Measurements from ENCODE around the gene SIGLEC5.

Gene SIGLEC5

GRCh38 chr19:51641648-51642047 lies 11.4 kb upstream of the SIGLEC5 start:
- no peak overlapping the region for H3K27ac ChIP-seq
- no peak for TF ChIP-seq CTCF (IDR thresholded peaks at IDR 0.05)
- DNase-seq (ENCODE audit: low spot score), result no peak
- no peak overlapping the region for H3K4me3 ChIP-seq

- no peak for DNase-seq (ENCODE audit: low spot score)
- H3K27ac ChIP-seq, result no peak overlapping the region
- no peak overlapping the region for H3K4me3 ChIP-seq
- no peak for TF ChIP-seq CTCF (IDR thresholded peaks at IDR 0.05)
These were observed 10.2 kb upstream of the SIGLEC5 start for GRCh38 chr19:51640386-51640785.

- H3K4me3 ChIP-seq, result no peak overlapping the region
- no peak overlapping the region for H3K27ac ChIP-seq
- no peak for DNase-seq (ENCODE audit: low spot score)
- no peak for TF ChIP-seq CTCF (IDR thresholded peaks at IDR 0.05)
These were observed 9.7 kb upstream of the SIGLEC5 start for GRCh38 chr19:51639916-51640315.

- TF ChIP-seq CTCF (IDR thresholded peaks at IDR 0.05), result no peak
- DNase-seq (ENCODE audit: low spot score), result no peak
- H3K27ac ChIP-seq, result no peak overlapping the region
- no peak overlapping the region for H3K4me3 ChIP-seq
These were observed 7.3 kb upstream of the SIGLEC5 start for GRCh38 chr19:51637362-51637978.

GRCh38 chr19:51632126-51632525 lies 1.9 kb upstream of the SIGLEC5 start:
- TF ChIP-seq CTCF (IDR thresholded peaks at IDR 0.05), result no peak
- Histone ChIP-seq H3K4me3 (no peak overlapping the region), H3K27ac (no peak overlapping the region)
- DNase-seq (ENCODE audit: low spot score), result no peak

- TF ChIP-seq CTCF (IDR thresholded peaks at IDR 0.05), result no peak
- Histone ChIP-seq H3K27ac (no peak overlapping the region), H3K4me3 (no peak overlapping the region)
- no peak for DNase-seq (ENCODE audit: low spot score)
These were observed 1.9 kb downstream of the SIGLEC5 start for GRCh38 chr19:51628153-51628939.
